HG03342 (cell line): ENCODE results near the gene ASIP.
A peak's percentile ranks its signal among the peaks of the same experiment; 100 is the strongest.
"Not testable (repeated sequence)": the region's sequence is repeated elsewhere in the genome, so short reads cannot be mapped to it uniquely, and the experiment has no call there.

ENCODE experiments used
- ATAC-seq: cut with Tn5 transposase; IDR thresholded peaks from one replicate; pipeline ENCODE4 v1.9.1; 2021; ENCODE audit warnings: mild to moderate bottlenecking, moderate library complexity; ENCODE audit not compliant: unreplicated experiment

Gene ASIP

GRCh38 chr20:34282041-34282440 lies 40.8 kb downstream of the ASIP start:
- ATAC-seq, result no peak

DNA sequence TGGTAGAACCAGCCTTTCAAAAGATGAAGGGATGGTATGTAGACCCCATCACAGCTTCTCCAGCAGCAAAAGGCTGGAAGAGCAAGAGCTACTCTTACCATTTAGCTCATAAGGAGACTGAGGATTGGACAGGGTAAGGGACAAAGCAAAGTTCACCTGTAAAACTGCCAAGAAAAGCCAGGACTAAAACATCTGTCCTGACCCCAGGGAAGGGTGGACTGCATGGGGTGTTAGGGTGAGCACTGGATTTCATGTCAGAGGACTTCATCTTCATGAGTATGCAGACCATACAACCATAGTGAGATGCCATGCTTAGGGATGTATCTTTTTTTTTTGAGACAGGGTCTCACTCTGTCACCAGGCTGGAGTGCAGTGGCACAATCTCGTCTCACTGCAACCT lies 42.6 kb downstream of the ASIP start:
- ATAC-seq, result no peak

DNA sequence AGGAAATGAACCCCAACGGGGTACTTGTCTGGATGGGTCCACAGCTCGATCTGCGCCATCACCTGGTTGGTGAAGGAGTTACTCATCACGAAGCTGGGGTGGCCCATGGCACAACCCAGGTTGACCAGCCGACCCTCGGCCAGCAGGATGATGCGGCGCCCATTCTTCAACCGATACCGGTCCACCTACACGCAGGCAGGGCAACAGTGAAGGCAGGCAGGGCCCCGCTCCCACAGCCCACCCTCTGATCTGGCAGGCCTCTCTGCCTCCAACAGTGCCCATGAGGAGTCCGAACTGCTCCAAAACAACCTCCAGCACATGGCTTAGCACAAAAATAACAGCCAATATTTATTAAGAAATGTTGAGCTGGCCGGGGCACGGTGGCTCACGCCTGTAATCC lies 44.2 kb downstream of the ASIP start:
- ATAC-seq, result no peak

DNA sequence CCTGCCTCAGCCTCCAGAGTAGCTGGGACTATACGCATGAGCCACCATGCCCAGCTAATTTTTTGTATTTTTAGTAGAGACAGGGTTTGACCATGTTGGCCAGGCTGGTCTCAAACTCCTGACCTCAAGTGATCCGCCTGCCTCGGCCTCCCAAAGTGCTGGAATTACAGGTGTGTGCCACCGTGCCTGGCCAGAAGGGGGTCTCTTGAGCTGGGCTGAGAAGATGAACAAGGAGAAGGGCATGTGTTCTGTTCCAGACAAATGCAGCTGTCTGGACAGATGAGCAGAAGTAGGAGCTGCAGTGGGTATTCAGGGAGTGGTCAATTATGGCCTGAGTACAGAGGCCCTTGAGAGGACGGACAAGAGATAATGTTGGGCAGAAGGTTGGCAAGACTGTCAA lies 46.3 kb downstream of the ASIP start:
- ATAC-seq, result not testable (repeated sequence)

DNA sequence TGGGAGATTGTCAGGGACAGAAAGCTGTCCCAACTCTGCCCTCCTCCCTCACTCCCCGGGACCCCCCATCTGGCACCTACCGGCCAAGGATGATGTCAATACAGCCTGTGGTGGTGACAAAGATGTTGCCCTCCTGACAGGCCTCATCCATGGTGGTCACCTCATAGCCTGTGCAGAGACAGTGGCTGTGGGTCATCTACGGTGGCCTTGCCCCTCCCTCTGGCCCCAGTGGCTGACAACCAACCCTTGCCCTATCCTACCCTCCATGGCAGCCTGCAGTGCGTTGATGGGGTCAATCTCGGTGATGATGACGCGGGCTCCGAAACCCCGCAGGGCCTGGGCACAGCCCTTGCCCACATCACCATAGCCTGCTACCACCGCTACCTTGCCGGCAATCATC lies 49.2 kb downstream of the ASIP start:
- no peak for ATAC-seq

DNA sequence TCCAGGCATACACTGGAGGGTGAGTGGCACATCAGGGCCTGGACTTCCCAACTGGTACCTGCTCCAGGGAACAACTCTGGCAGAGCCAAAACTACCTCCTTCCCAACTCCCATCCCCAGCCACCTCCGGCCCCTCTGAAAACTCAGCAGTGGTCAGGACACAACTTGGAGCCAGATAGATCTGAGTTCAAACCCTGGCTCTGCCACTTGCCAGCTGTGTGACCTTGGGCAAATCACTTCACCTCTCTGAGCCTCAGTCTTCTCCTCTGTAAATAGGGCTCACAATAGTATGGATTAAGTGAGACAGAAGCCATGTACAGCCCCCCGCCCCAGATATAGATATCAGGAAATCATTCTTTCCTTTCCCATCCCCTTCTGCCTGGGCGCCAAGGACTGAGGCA lies 51.3 kb downstream of the ASIP start:
- no peak for ATAC-seq

DNA sequence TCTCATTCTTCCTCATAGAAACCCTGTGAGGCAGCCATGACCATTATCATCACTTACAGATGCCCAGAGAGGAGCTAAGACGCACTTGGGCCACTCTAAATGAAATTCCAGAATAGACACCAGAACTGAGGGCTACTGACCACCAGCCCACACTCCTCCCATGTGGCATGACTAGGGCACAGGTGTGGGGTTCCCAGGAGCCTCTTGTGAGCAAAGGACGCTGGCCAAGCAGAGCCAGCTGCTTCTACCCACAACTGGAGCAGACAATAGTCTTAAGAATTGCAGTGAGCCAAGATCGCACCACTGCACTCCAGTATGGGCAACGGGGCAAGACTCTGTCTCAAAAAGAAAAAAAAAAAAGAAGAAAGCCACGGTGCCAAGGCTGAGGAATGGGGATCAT lies 51.9 kb downstream of the ASIP start:
- ATAC-seq, result no peak

DNA sequence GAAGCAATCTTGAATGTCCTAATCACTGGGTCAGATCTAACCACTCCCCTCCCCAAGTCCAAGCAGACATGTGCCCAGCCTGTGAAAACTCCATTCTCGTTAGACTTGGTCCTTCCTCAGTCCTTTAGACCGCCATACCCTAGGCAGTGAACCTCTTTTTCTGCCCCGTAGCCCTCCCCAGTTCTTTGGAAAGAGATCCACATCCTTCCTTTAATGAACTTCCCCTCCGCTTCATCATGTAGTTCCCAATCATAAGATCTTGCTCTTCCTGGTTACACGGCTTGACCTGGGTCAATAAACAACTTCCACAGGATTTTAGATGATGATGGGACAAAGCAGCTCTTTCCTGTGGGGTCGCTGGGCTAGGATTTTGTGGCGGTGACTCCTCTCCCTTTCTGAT lies 52.4 kb downstream of the ASIP start:
- no peak for ATAC-seq

DNA sequence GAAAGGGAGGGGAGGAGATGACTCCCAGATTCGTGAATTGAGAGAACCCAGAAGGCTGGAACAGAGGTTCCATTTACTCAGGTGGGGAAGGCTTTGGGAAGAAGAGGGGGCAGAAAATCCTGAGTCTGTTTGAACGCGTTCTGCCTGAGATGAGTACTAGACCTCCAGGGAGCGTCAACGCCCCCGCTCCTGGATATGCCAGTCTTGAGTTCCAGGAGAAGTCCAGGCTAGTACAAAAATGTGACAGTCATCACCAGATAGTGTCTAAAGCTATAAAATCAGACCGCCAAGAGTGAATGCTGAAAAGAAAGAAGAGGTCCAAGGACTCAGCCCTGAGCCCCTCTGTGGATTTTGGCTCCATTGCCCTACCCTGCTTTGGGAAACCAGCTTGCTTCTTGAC lies 53.3 kb downstream of the ASIP start:
- ATAC-seq, result no peak

GRCh38 chr20:34295284-34295683 lies 54.1 kb downstream of the ASIP start:
- no peak for ATAC-seq

DNA sequence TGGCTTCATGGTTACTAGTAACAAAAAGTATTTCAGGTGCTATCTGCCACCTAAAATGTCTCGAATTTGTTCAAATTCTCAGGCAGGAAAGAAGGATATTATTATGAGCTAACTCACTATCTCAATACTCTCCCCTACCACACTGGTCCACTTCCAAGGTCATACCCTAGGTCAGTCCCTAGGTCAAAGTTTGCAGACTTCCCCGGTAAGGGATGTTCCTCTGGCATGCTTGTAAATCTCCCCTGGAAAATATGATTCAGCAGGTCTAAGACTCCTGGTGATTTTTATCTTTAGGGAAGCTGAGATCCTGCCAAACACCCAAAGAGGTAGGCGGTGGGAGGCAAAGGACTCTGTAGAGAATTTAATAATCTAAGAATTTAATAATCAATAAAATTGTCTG lies 55.2 kb downstream of the ASIP start:
- no peak for ATAC-seq

GRCh38 chr20:34298294-34298784 lies 57.1 kb downstream of the ASIP start:
- ATAC-seq, result not testable (repeated sequence)

DNA sequence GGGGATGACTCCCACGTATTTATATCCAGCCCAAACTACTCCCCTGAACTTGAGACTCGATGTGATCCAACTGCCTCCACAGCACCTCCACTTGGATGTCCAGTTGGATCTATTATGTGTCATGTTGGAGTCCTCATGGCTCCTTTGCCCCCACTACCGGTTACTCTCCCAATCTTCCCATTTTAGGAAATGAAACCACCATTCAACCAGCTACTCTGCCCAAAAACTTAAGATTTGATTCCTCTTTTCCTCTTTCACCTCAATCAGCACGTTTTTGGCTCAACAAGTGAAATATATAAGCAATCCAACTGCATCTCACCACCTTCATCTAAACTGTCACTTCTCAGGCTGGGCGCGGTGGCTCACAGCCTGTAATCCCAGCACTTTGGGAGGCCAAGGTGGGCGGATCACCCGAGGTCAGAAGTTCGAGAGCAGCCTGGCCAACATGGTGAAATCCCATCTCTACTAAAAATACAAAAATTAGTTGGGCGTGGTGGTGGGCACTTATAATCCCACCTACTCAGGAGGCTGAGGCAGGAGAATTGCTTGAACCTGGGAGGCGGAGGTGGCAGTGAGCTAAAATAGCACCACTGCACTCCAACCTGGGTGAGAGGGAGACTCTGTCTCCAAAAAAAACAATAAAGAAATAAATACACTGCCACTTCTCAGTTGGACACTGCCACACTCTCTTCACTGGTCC lies 58.5 kb downstream of the ASIP start:
- no peak for ATAC-seq

- ATAC-seq, result no peak
Observed at GRCh38 chr20:34300256-34300806, 59.1 kb downstream of the ASIP start.

- no peak for ATAC-seq
Observed at GRCh38 chr20:34300809-34301586, 59.8 kb downstream of the ASIP start.

DNA sequence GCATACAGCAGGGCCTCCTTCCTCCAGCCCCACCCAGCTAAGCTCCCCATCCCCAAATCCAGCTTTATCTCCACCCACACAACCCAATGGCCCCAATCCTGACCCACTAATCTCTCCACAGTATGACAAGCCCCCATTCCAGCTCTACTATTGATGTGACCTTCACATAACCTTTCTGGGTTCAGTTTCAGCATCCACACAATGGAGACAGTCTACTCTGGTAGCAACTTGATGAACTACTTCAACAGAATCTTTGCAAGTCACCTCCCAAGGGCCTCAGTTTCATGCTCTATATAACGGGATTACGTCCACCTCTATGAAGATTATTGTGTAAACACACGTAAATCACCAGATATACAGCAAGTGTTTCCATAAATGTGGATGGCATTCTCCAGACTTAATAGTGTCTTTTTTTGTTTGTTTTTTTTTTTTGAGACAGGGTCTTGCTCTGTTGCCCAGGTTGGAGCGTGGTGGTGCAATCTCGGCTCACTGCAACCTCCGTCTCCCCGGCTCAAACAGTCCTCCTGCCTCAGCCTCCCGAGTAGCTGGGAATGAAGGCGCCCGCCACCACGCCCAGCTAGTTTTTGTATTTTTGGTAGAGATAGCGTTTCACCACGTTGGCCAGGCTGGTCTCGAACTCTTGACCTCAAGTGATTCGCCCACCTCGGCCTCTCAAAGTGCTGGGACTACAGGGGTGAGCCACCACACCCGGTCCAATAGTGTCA lies 60.5 kb downstream of the ASIP start:
- ATAC-seq, result no peak

DNA sequence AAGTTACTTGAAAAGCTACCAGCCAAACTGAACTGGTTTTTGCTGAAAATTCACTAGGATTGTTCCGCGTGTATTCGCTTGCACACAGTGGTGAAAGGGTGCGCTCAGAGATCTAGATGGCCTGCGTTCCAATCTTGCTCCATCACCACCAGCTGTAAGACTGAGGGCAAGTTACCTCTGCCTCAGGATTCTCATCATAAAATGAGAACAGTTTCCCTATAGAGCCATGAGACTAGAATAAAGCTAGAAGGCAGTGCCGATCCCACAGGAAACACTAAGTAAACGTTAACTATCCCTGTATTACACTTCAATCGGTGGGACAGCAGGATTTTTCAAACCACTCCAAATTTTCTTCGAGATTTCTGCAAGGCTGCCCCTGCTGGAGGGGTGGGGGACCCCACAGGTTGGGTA lies 61.1 kb downstream of the ASIP start:
- ATAC-seq, result no peak

- peak; percentile 85 for ATAC-seq
Observed at GRCh38 chr20:34302723-34303533, 61.7 kb downstream of the ASIP start, which contains the start of gene AHCY. Gene AHCY (minus strand): TSS chr20:34303355. CDS start chr20:34303270, 85 bp downstream.

- no peak for ATAC-seq
Observed at GRCh38 chr20:34305333-34306230, 64.4 kb downstream of the ASIP start.
